Small intestine (tissue), 7 donors: Measurements from ENCODE around the gene KIF26B. TPM values are rescaled to one million over a fixed set of nuclear protein-coding genes. Genes with fewer than 3 reads are reported as not detected.
"Not testable (repeated sequence)": the region's sequence is repeated elsewhere in the genome, so short reads cannot be mapped to it uniquely, and the experiment has no call there.

ENCODE experiments used
- DNase-seq, 2 donors: peaks; one replicate each; pipeline versions ENCODE4 v3.0.0 to v3.0.0-alpha.2; 2013
- FAIRE-seq: peaks from 2 replicates; lab custom pipeline; 2012; peaks lifted over from hg19 to GRCh38; lab: Jason Lieb, UNC
- H3K27ac ChIP-seq, 3 donors: one replicate each; pipeline ENCODE4 v1.5.1; 2013; ENCODE audit warnings: low read length in 2 of 3, mild to moderate bottlenecking in 2 of 3, control low read depth in 1 of 3, inconsistent platforms in 1 of 3, low read depth in 1 of 3, moderate library complexity in 1 of 3
- H3K27me3 ChIP-seq, 3 donors: one replicate each; pipeline ENCODE4 v1.6.1; 2013; ENCODE audit warnings: low read length in 3 of 3, inconsistent platforms in 1 of 3; ENCODE audit not compliant: control insufficient read depth in 3 of 3, insufficient read depth in 3 of 3
- H3K36me3 ChIP-seq, 3 donors: one replicate each; pipeline ENCODE4 v1.6.1; 2013; ENCODE audit warnings: low read length in 3 of 3, inconsistent platforms in 1 of 3, low read depth in 1 of 3, mild to moderate bottlenecking in 1 of 3, moderate library complexity in 1 of 3; ENCODE audit not compliant: control insufficient read depth in 3 of 3, insufficient read depth in 2 of 3
- H3K4me1 ChIP-seq, 3 donors: one replicate each; pipeline ENCODE4 v1.6.1; 2013; ENCODE audit warnings: low read length in 2 of 3, inconsistent platforms in 1 of 3, low read depth in 1 of 3, mild to moderate bottlenecking in 1 of 3, moderate library complexity in 1 of 3; ENCODE audit not compliant: control insufficient read depth in 3 of 3, insufficient read depth in 2 of 3
- H3K4me3 ChIP-seq, 3 donors: one replicate each; pipeline ENCODE4 v1.5.1; 2013; ENCODE audit warnings: low read length in 3 of 3, control low read depth in 1 of 3, inconsistent platforms in 1 of 3, low read depth in 1 of 3, mild to moderate bottlenecking in 1 of 3, moderate library complexity in 1 of 3
- H3K9me3 ChIP-seq, 2 donors: one replicate each; pipeline ENCODE4 v1.6.1; 2013; ENCODE audit warnings: low read depth in 1 of 2, low read length in 1 of 2; ENCODE audit not compliant: control insufficient read depth in 2 of 2, insufficient read depth in 1 of 2
- WGBS, 3 donors: extraction: QIAGEN DNeasy Blood & Tissue Kit; methylation state at CpG; one replicate each; pipeline ENCODE4 v1.1.7; 2013; 5-methylcytosine and 5-hydroxymethylcytosine counted together
- polyA plus RNA-seq, 4 donors: library from polyadenylated mRNA; stranded (reverse) in 3 of 4; unstranded in 1 of 4; fragments of 200-250 nt in 3 of 4; fragments of 120-200 nt in 1 of 4; gene quantifications; one replicate each; pipeline versions ENCODE4 v1.2.1 to v1.2.3, GENCODE V29; 2013
- donor health status: healthy with polysubstance abuse.
- donor health status: control.
- donor health status: control.
- donor health status: Bipolar disorder and iron deficiency.
- donor health status: healthy.

Gene KIF26B
- polyA plus RNA-seq, 4 donors = 0.27 to 4.0 (median 1.3) TPM; not detected in 1

DNA sequence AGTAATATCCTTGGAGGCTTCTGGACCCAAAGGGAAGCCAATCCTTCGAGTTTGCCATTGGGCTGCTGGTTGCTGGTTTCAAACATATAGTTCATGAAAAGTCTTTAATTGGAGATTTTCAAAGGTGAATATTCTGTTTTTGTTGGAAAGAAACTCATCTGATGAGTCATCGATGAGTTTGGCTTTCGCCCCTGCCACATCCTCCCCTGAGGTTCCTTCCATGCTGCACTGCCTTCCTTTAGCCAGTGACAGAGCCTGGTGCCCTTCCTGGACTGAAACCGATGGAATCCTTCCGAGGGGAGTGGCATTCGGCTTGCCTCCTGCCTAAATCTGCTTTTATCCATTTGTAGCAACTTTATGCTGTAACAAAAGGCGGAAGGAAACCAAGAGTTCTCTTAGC, 550.0 kb downstream of the KIF26B start:
- no peak for DNase-seq
- 85 to 86% (median 86%) methylated on average over 7 of the region's 7 CpGs for WGBS, 3 donors
- no peak for FAIRE-seq
- Histone ChIP-seq H3K27ac (no peak overlapping the region), H3K36me3 (peaks cover 0 to 11% (median 0%) of the 10 kb centered on the region in 3 donors), H3K27me3 (no peaks in the 10 kb centered on the region), H3K9me3 (no peaks in the 10 kb centered on the region), H3K4me3 (no peak overlapping the region), H3K4me1 (no peaks in the 10 kb centered on the region)

DNA sequence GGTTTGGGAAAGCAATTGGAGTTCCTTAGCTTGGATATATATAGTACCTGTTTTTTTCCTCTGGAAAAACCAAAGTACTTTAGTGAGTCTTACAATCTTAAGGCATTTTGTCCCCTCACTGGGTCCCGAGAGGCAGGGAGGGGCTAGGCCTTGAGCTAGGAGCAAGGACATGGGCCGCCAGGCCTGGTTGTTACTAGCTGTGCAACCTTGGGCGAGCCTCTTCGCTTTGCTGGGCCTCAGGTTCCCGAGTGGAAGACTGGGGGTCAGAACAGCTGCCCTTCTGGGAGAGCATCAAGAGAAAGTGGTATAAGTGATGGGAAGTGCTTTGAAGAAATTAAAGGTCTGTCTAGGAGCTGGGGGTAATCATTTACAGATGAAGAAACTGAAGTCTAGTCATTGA, 553.2 kb downstream of the KIF26B start:
- H3K4me3 ChIP-seq = no peak overlapping the region
- WGBS, 3 donors = 91 to 94% (median 92%) methylated on average over 5 of the region's 5 CpGs
- H3K27me3 ChIP-seq = no peaks in the 10 kb centered on the region
- H3K4me1 ChIP-seq = no peaks in the 10 kb centered on the region
- no peak for DNase-seq
- H3K9me3 ChIP-seq = no peaks in the 10 kb centered on the region
- peaks cover 0 to 5% (median 0%) of the 10 kb centered on the region in 3 donors for H3K36me3 ChIP-seq
- no peak for FAIRE-seq
- no peak overlapping the region for H3K27ac ChIP-seq

DNA sequence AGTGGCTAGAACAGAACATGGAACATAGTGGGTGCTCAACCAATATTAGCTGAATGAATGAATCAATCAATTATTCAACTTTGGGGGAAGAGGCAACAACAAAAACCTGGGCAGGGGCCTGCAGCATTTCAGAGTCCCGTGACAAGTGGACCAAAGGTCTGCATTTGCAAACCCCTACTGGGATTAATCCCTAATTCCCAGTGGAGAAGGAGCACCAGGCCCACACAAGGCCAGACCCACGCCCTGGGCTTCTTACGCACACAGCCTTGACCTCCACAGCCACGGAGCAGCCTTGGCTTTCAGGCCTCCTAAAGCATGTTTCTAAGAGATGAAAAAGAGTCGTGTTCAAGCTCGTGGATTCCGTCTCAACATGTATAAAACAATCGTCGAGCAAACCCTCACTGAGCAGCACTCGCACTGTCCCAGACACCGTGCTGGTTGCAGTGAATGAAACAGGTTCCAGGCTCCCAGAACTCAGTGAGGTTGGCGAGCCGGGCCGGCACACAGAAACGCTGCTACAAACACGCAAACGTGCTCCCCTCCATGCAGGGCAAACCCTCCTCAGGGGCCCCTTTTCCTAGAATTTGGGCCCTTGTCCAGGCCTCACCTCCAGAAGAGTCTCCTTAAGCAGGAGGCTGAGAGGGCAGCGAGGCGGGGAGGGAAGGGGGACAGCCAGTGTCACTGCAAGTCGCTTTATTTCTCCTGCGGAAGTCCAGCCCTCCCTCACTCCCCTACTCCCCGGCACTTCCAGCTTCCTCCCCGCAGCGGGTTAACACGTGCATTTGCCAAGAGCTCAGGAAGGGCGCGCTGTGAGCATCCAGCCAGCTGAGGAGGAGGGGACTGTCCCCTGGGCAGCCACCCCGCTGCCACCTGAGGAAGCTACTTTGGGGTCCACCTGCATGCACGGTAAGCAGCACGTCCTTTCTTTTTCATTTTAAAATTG, 556.4 kb downstream of the KIF26B start:
- no peak for FAIRE-seq
- 72 to 87% (median 85%) methylated on average over 30 of the region's 30 CpGs for WGBS, 3 donors

DNA sequence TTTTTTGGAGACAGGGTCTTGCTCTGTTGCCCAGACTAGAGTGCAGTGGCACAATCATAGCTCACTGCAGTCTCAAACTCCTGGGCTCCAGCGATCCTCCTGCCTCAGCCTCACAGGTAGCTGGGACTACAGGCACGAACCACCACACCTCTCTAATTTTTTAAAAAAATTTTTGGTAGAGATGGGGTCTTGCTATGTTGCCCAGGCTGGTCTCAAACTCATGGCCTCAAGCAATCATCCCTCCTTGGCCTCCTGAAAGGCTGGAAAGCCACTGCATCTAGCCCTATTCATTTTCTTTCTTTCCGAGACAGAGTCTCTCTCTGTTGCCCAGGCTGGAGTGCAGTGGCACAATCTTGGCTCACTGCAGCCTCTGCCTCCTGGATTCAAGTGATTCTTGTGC, 559.2 kb downstream of the KIF26B start:
- H3K9me3 ChIP-seq, H3K27me3 ChIP-seq, FAIRE-seq, H3K27ac ChIP-seq, DNase-seq, H3K4me1 ChIP-seq, H3K36me3 ChIP-seq, H3K4me3 ChIP-seq: not testable (repeated sequence)
- 82 to 87% (median 86%) methylated on average over 3 of the region's 3 CpGs for WGBS, 3 donors

More for the DNA sequence above, 556.4 kb downstream of the KIF26B start:
- Histone ChIP-seq H3K36me3 (no peaks in the 10 kb centered on the region), H3K4me1 (no peaks in the 10 kb centered on the region), H3K9me3 (no peaks in the 10 kb centered on the region), H3K4me3 (no peak overlapping the region), H3K27me3 (no peaks in the 10 kb centered on the region), H3K27ac (no peak overlapping the region)
- no peak for DNase-seq

DNA sequence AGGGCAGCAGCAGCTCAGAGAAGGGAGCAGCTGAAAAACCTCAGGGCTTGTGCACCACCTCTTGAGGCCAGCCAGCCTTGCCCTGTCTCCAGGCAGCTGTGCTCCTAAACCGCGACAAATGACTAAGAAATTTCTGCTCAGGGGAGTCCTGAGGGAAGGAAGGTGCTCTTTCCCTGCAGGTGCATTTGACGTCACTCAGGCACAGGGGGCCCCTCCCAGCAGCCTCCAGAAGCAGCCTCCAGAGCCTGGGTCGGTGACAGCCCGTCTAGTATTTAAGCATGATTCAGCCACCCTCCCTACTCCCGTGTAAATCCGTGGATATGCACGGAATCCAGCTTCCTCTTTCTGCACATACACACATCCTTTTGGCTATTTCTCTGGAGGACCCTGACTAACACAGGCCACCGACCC, 560.5 kb downstream of the KIF26B start:
- H3K4me3 ChIP-seq = no peak overlapping the region
- no peak overlapping the region for H3K27ac ChIP-seq
- no peak for FAIRE-seq
- H3K9me3 ChIP-seq = no peaks in the 10 kb centered on the region
- no peak for DNase-seq
- H3K27me3 ChIP-seq = no peaks in the 10 kb centered on the region
- 48 to 61% (median 53%) methylated on average over 9 of the region's 9 CpGs for WGBS, 3 donors
- no peaks in the 10 kb centered on the region for H3K36me3 ChIP-seq
- no peaks in the 10 kb centered on the region for H3K4me1 ChIP-seq

DNA sequence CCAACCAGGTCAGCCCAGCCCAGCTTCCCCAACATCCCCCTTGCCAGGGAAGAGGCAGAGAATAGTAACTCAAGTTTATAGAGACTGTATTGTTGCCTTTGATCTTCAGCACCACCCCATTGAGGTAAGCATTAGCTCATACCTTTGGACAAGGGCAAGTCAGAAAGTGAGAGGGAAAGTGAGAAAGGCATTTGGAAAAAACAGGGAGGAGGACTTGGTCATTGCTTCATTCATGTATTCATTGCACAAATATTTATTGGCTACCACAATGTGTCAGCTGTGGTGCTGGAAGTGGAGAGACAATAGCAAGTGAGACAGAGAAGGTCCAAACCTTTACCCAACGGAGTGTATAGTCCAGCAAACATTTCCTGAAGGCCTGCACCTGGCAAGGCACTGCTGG, 561.2 kb downstream of the KIF26B start:
- peak in 1 of 2 donors; percentile 21 for DNase-seq
- no peak overlapping the region for H3K4me3 ChIP-seq
- H3K27me3 ChIP-seq = no peaks in the 10 kb centered on the region
- 28 to 50% (median 40%) methylated on average over 1 of the region's 1 CpG for WGBS, 3 donors
- no peaks in the 10 kb centered on the region for H3K36me3 ChIP-seq
- H3K4me1 ChIP-seq = no peaks in the 10 kb centered on the region
- no peak overlapping the region for H3K27ac ChIP-seq
- no peak for FAIRE-seq
- H3K9me3 ChIP-seq = no peaks in the 10 kb centered on the region

DNA sequence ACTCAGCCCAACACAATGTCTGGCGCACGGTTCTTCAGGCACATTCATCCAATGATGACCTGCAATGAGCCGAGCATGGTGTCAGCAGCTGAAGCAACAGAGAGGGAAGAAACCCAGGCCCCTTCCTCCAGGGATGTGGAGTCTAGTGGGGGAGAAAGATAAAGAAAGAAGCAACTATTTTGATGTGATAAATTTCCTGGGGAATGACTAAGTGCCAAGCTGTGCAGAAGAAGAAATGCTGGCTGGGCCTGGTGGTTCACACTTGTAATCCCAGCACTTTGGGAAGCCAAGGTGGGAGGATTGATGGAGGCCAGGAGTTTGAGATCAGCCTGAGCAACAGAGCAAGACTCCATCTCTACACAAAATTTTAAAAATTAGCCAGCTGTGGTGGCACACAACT, 561.8 kb downstream of the KIF26B start:
- no peak overlapping the region for H3K4me3 ChIP-seq
- WGBS, 3 donors = 88 to 94% (median 90%) methylated on average over 3 of the region's 3 CpGs
- H3K27ac ChIP-seq = no peak overlapping the region
- DNase-seq (no peak), FAIRE-seq (no peak)
- no peaks in the 10 kb centered on the region for H3K4me1 ChIP-seq
- no peaks in the 10 kb centered on the region for H3K27me3 ChIP-seq
- H3K36me3 ChIP-seq = no peaks in the 10 kb centered on the region
- H3K9me3 ChIP-seq = no peaks in the 10 kb centered on the region

DNA sequence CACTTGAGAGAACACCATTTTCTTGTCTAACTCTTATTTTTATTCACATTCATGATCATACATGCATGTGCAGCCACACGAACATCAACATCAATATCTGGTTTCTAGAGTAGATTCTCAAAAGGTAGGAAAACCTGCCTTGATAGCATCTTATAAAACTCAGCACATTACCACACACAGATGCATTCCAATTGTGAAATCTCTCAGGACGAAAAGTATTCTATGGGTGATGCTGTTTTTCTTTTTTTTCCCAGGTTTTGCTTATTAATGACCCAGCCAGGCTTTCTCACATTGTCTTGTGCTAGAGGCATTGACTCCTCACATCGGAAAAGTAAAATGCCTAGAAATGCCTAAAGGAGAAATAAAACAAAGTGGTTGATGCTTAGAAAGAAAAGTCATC, 562.8 kb downstream of the KIF26B start:
- DNase-seq = no peak
- no peaks in the 10 kb centered on the region for H3K36me3 ChIP-seq
- no peak overlapping the region for H3K4me3 ChIP-seq
- H3K9me3 ChIP-seq = no peaks in the 10 kb centered on the region
- FAIRE-seq = no peak
- WGBS, 3 donors = 86 to 91% (median 86%) methylated on average over 3 of the region's 3 CpGs
- no peaks in the 10 kb centered on the region for H3K27me3 ChIP-seq
- H3K4me1 ChIP-seq = no peaks in the 10 kb centered on the region
- no peak overlapping the region for H3K27ac ChIP-seq
